Mucosa of stomach (tissue), 1 donor: ENCODE measurements around the gene CD69.

ENCODE experiments used
- H3K27me3 ChIP-seq: one replicate; pipeline ENCODE4 v1.7.0; 2013; ENCODE audit warnings: mild to moderate bottlenecking, low read length; ENCODE audit not compliant: control insufficient read depth, insufficient read depth
- H3K36me3 ChIP-seq: one replicate; pipeline ENCODE4 v1.7.0; 2013; ENCODE audit warnings: low read length; ENCODE audit not compliant: control insufficient read depth, insufficient read depth
- H3K4me1 ChIP-seq: one replicate; pipeline ENCODE4 v1.7.0; 2013; ENCODE audit warnings: mild to moderate bottlenecking, low read length; ENCODE audit not compliant: control insufficient read depth, insufficient read depth
- H3K4me3 ChIP-seq: one replicate; pipeline ENCODE4 v1.7.0; 2013; ENCODE audit warnings: low read length
- H3K9ac ChIP-seq: one replicate; pipeline ENCODE4 v1.7.0; 2013; ENCODE audit warnings: mild to moderate bottlenecking, low read length, moderate library complexity
- H3K9me3 ChIP-seq: one replicate; pipeline ENCODE4 v1.7.0; 2013; ENCODE audit warnings: mild to moderate bottlenecking, low read length, moderate library complexity; ENCODE audit not compliant: control insufficient read depth
- donor health status: Pancreatic carcinoma.

Gene CD69

DNA sequence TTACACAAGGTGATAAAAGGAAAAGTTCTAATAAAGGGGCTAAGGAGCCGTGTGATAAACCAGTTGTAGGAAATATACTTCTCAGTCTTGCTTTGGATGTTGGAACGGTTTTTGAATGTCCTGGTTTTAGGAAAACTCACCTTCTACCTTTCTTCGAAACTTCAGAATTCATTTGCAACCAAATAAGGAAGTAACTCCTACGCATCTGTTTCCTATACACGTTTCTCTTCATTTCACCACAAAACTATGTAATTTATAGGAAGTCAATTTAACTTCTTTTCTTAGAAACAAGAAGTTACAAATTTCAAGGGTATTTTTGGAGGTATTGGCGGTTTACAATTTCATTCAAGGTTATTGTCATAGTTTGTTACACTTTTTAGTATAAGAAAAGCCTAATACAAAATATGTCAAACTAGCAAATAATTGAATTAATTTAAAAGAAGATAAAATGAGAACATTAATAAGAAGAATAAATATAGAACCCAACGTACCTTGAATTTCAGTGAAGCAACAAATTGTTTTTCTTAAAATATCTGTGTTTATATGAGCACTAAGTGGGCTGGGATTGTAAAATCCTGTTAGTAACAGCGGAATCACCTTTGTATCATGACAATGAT is 33.2 kb upstream of the CD69 start:
- Histone ChIP-seq H3K36me3 (no peaks in the 10 kb centered on the region), H3K4me3 (no peak overlapping the region), H3K4me1 (no peaks in the 10 kb centered on the region), H3K27me3 (no peaks in the 10 kb centered on the region), H3K9ac (no peak overlapping the region), H3K9me3 (no peaks in the 10 kb centered on the region)

DNA sequence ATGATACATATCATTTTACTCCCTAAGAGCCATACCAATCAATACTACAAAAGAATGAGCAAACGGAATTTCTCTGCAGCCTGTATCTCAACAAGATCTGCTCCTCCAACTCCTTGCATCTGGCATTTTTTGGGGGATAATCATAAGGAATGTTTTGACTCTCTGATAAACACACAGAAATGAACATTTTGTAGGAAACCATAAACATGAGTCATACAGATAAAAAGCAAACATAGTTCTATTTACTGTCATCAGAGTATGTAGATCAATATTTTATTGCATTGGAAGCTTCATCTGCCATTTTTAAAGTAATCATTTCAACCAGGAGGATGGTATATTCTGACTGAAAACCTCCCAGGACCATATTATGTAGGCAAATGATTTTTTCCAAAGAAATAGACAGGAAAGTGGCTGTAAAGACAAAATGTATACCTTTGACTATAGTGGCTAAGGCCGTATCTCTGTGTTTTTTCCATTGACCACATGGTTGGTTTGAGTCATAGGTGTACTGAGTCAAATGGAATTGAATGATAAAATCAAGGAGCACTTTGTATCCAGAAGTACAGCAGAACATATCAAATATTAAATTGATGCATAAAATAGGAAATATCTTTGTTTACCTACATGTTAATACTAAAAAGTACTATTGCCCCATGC is 32.4 kb upstream of the CD69 start:
- Histone ChIP-seq H3K9ac (no peak overlapping the region), H3K9me3 (no peaks in the 10 kb centered on the region), H3K27me3 (no peaks in the 10 kb centered on the region), H3K4me1 (no peaks in the 10 kb centered on the region), H3K4me3 (no peak overlapping the region), H3K36me3 (no peaks in the 10 kb centered on the region)

DNA sequence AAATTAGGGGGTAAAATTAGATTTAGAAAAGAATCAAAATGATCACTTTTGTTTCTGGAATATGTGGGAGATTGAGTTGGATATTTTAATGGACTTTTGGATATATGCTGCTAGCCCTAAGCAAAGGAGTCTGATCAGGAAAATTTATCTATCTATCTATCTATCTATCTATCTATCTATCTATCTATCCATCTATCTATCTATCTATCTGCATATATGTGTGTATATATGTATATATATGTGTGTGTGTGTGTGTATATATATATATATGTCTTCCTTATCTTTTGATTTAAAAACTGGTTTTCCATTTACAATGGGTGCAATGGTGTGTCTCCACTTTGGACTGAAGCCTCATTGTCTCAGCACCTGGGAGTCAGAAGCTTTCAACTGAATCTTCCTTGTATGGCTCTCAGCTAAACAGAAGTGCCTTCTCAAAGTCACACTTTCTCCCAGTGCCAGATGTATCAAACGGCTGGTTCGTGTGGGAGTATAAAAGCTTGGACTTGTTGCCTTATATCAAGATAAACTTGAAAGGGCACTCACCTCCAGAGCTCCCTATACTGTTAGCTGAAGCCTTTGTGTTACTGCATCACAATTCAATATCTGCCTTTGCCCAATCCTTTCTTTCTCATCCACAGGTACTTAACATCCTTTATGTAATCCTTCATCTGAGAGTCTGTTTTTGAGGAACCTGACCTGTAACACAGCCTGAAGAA is 31.6 kb upstream of the CD69 start:
- Histone ChIP-seq H3K27me3 (no peaks in the 10 kb centered on the region), H3K9me3 (no peaks in the 10 kb centered on the region), H3K36me3 (no peaks in the 10 kb centered on the region), H3K4me1 (no peaks in the 10 kb centered on the region), H3K9ac (no peak overlapping the region), H3K4me3 (no peak overlapping the region)

DNA sequence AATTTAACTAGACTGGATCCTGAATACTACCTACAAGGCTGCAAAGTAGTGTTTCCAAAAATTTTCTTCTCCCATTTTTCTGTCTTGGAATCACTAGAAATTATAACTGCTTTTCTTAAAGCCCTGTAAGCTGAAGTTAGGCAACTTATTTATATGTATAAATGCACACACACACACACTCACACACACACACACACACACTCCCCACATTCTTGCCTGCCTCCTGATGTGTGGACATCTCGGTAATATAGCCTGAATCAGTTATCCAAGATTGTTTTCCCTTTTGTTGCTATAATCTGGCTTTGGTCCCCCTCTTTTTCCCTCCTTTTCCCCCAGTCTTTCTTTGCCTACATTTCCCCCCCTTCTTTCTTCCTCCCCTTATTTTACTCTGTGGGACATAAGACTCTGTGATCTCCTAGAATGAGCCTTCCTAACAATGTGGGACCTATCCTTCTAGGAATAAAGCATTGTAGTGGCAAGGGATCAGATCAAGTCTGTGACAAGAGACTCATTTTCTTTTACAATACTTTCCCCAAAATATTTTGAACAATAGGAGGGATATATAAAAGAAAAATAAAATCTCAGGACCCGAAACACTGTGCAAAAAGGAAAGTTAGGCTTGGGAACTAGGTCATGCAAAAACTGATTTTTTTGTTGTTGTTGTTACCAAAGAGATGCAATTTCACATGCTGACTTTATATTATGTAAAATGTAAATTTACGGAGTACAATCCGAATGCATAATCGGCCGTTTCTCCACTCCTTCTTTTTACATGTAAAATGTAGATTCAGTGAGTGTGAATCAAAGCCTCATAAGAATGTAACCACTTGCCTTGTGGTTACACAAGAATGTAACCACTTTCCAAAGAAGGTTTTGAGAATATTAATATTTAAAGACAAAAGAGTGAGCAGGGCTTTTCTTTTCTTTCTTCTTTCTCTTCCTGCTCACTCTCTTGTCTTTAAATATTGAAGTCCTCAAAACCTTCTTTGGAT is 26.3 kb upstream of the CD69 start:
- no peaks in the 10 kb centered on the region for H3K9me3 ChIP-seq
- no peak overlapping the region for H3K4me3 ChIP-seq
- H3K36me3 ChIP-seq: no peaks in the 10 kb centered on the region
- no peak overlapping the region for H3K9ac ChIP-seq
- no peaks in the 10 kb centered on the region for H3K4me1 ChIP-seq
- H3K27me3 ChIP-seq: no peaks in the 10 kb centered on the region

DNA sequence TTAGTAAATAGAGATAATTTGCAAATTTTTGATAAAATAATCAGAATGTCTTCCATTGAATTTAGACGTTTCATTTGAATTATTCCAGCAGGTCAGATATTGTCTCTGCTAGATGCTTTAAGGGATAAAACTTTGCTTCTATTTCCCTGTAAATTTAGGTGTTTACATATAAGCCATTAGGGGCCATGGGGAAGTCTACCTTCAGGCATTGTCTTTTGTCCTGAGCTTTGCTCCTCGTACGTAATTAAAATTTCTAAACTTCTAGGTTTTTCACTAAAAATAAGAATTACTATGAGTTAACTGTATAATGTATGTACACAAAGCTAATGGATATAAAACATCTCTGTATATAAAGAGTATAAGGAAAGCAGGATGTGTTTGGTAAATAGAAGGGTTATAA is 24.1 kb upstream of the CD69 start:
- H3K9me3 ChIP-seq: no peaks in the 10 kb centered on the region
- no peak overlapping the region for H3K4me3 ChIP-seq
- no peak overlapping the region for H3K9ac ChIP-seq
- H3K4me1 ChIP-seq: no peaks in the 10 kb centered on the region
- no peaks in the 10 kb centered on the region for H3K27me3 ChIP-seq
- H3K36me3 ChIP-seq: no peaks in the 10 kb centered on the region

DNA sequence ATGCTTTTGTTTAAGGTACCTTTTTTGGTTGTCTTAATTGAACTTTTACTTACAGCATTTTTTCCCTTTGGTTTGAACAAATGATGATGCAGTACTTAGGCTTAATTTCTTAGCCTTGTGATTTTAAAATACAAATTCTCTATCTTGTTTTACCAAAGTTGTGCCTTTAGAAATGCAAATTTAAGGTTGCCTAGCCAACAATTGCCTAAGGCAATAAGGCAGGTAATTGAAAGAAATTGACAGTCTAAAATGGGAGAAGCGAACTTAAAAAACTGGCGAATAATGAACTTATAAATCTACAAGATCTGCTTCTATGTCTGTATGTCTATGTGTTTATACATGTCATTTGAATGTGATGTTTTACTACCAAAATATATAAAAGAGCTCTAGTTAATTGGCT is 23.6 kb upstream of the CD69 start:
- H3K36me3 ChIP-seq: no peaks in the 10 kb centered on the region
- no peaks in the 10 kb centered on the region for H3K9me3 ChIP-seq
- no peak overlapping the region for H3K4me3 ChIP-seq
- no peak overlapping the region for H3K9ac ChIP-seq
- H3K27me3 ChIP-seq: no peaks in the 10 kb centered on the region
- no peaks in the 10 kb centered on the region for H3K4me1 ChIP-seq

DNA sequence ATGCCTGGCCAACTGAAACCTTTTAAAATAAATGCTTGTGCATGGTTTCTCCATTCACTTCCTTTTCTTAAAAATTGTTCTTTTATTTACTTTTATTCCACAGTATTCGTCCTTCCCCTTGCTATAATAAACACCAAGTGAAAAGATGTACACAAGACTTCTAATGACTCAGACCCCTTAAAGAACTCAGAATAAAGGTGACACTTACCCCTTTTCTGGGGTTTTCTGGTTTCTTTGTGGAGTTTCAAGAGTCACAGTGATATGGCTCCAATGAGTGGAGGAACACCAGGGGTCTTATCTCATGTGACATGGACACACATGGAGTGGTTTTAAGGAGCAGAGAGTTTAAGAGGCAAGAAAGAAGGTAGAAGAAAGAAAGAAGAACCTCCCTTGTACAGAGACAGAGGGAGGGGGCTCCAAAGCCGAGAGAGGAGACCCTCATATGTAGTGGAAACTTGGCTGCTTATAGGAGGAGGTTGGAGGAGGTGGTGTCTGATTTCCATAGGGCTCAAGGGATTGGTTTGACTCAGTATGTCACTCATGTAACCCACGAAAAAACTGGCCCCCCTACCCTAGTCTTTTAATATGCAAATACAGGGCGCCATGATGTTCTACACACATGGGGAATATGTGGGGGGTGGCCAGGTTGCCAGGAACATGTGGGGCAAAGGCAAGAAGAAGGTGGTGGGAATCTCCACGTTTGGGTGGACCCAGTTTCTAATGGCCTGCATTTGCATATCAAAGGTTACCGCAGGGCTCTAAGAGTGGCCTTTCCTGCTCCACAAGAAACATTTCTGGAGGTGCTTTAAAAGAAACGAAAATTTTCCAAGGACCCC is 22.1 kb upstream of the CD69 start:
- Histone ChIP-seq H3K27me3 (no peaks in the 10 kb centered on the region), H3K4me3 (no peak overlapping the region), H3K36me3 (no peaks in the 10 kb centered on the region), H3K9me3 (no peaks in the 10 kb centered on the region), H3K4me1 (no peaks in the 10 kb centered on the region), H3K9ac (no peak overlapping the region)

DNA sequence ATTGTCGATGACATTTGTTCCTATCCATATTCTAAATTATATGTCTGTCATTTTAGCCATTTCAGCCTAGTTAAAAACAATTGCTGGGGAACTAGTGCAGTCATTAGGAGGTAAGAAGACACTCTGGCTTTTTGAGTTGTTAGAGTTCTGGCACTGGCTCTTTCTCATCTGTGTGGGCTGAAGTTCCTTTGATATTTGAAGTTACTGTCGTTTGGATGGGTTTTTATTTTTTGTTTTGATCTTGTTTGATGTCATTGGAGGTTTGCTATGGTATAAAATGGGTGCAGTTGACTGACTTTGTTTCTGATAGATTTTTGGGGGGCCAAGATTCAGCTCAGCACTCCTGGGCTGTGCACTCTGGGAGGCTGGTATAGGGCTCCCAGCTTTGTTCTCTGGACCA is 20.7 kb upstream of the CD69 start:
- no peak overlapping the region for H3K4me3 ChIP-seq
- H3K27me3 ChIP-seq: no peaks in the 10 kb centered on the region
- H3K9me3 ChIP-seq: no peaks in the 10 kb centered on the region
- H3K4me1 ChIP-seq: no peaks in the 10 kb centered on the region
- H3K9ac ChIP-seq: no peak overlapping the region
- H3K36me3 ChIP-seq: no peaks in the 10 kb centered on the region

DNA sequence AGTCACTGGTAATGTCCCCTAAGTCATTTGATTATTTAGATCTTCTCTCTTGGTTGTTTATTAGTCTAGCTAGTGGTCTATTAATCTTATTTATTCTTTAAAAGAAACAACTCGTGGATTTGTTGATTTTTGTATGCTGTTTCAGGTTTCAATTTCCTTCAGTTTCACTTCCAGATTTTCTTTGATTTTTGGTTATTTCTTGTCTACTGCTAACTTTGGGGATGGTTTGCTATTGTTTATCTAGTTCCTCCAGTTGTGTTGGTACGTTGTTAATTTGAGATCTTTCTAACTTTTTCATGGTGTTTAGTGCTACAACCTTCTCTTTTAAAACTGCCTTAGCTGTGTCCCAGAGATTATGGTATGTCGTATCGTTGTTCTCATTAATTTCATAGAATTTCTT is 18.5 kb upstream of the CD69 start:
- H3K4me3 ChIP-seq: no peak overlapping the region
- H3K9me3 ChIP-seq: no peaks in the 10 kb centered on the region
- no peaks in the 10 kb centered on the region for H3K36me3 ChIP-seq
- no peaks in the 10 kb centered on the region for H3K27me3 ChIP-seq
- H3K4me1 ChIP-seq: no peaks in the 10 kb centered on the region
- H3K9ac ChIP-seq: no peak overlapping the region

DNA sequence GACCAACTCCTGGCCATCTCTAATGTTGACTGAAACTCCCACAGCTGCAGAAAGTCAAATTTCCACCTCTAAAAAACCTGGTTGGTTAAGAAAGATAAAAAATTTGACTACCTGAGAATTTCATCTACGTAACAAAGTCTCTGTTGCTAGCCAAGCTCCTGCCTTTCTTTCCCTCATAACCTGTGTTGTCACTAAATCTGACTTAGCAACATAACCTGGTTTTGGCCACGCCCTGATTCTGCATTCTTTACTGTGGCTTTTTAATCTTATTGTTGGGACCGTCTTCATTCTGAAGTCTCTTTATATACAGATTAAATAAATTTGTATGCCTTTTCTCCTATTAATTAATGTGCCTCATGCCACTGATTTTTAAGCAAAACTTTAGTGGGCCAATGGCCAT is 16.1 kb upstream of the CD69 start:
- no peak overlapping the region for H3K9ac ChIP-seq
- H3K4me3 ChIP-seq: no peak overlapping the region
- H3K27me3 ChIP-seq: no peaks in the 10 kb centered on the region
- H3K36me3 ChIP-seq: no peaks in the 10 kb centered on the region
- no peaks in the 10 kb centered on the region for H3K9me3 ChIP-seq
- H3K4me1 ChIP-seq: no peaks in the 10 kb centered on the region

DNA sequence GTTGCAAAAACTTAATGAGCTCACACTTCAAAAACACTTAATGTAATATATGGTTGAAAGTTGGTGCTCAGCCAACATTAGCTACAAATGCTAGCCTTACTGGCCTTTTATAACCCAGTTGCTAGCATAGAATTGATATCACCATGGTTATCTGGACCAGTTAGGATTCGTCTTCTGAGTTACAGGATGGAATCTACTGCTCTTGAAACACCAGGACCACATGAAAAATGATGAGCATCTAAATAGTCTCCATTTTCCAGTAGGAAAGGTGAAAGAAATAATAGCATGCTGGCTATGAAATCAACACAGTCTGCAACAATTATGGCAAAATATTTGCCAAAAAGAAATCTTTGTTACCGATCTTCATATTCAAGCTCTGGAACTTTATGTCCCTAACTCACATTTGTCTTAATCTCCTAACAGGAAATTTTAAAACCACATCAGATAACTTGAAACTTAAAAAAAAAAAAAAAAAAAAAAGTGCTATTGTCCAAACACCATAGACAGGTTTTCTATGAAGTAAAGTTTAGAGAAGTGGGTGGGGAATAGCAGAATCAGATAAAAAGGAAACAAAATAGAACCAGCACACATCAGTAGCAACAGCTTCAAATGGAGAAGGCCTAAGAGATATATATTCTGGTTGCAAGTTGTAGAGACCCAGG is 12.6 kb upstream of the CD69 start:
- no peaks in the 10 kb centered on the region for H3K36me3 ChIP-seq
- no peaks in the 10 kb centered on the region for H3K4me1 ChIP-seq
- H3K27me3 ChIP-seq: no peaks in the 10 kb centered on the region
- no peaks in the 10 kb centered on the region for H3K9me3 ChIP-seq
- H3K4me3 ChIP-seq: no peak overlapping the region
- H3K9ac ChIP-seq: no peak overlapping the region
